Heart left ventricle (tissue), 16 donors: ENCODE measurements around the gene EFHD2. TPM values are rescaled to one million over a fixed set of nuclear protein-coding genes. Genes with fewer than 3 reads are reported as not detected.
A peak's percentile ranks its signal among the peaks of the same experiment; 100 is the strongest.

Experiments used
- ATAC-seq, 4 donors: fragments of 200-7000 bp; cut with Tn5 transposase; one replicate each; pipeline ENCODE4 v1.9.1; 2020 to 2022; ENCODE audit warnings: moderate library complexity in 4 of 4, mild to moderate bottlenecking in 3 of 4, moderate number of reproducible peaks in 1 of 4
- DNase-seq, 5 donors: peaks; one replicate each; pipeline ENCODE4 v3.0.0-alpha.2; 2020
- H3K27ac ChIP-seq, 12 donors: fragments of 200-600 bp; sonication (generic) in 4 of 12; one replicate each; pipeline versions ENCODE4 v1.5.0 to v1.8.0; 2016 to 2022; ENCODE audit warnings: mild to moderate bottlenecking in 2 of 12
- H3K27me3 ChIP-seq, 9 donors: fragments of 200-600 bp; sonication (generic) in 2 of 9; one replicate each; pipeline versions ENCODE4 v1.5.1 to v1.8.0; 2016 to 2022; ENCODE audit warnings: mild to moderate bottlenecking in 3 of 9
- H3K36me3 ChIP-seq, 9 donors: fragments of 200-600 bp; sonication (generic) in 2 of 9; one replicate each; pipeline versions ENCODE4 v1.5.0 to v1.8.0; 2018 to 2022; ENCODE audit warnings: mild to moderate bottlenecking in 2 of 9
- H3K4me1 ChIP-seq, 12 donors: fragments of 200-600 bp; sonication (generic) in 4 of 12; one replicate each; pipeline versions ENCODE4 v1.5.0 to v1.8.0; 2016 to 2022; ENCODE audit warnings: mild to moderate bottlenecking in 3 of 12
- H3K4me3 ChIP-seq, 12 donors: fragments of 200-600 bp; sonication (generic) in 4 of 12; one replicate each; pipeline versions ENCODE4 v1.5.0 to v1.8.0; 2017 to 2022; ENCODE audit warnings: mild to moderate bottlenecking in 9 of 12, moderate library complexity in 4 of 12
- H3K9me3 ChIP-seq, 12 donors: fragments of 200-600 bp; sonication (generic) in 4 of 12; one replicate each; pipeline versions ENCODE4 v1.5.0 to v1.8.0; 2016 to 2022; ENCODE audit warnings: mild to moderate bottlenecking in 1 of 12
- CTCF ChIP-seq, 12 donors: fragments of 200-600 bp; sonication (generic) in 4 of 12; IDR thresholded peaks; one replicate each; pipeline versions ENCODE4 v1.5.0 to v1.8.0; 2018 to 2022; ENCODE audit warnings: antibody characterized with exemption in 12 of 12, mild to moderate bottlenecking in 5 of 12
- POLR2A ChIP-seq, 2 donors: fragments of 450-650 bp; IDR thresholded peaks; one replicate each; pipeline ENCODE4 v1.6.1; 2017; ENCODE audit warnings: antibody characterized with exemption in 2 of 2, mild to moderate bottlenecking in 2 of 2, moderate library complexity in 2 of 2
- WGBS, 4 donors: extraction: QIAGEN DNeasy Blood & Tissue Kit in 2 of 4; methylation state at CpG; one replicate each; pipeline versions ENCODE4 v1.1.5 to v1.1.7; 2013 to 2018; 5-methylcytosine and 5-hydroxymethylcytosine counted together
- intact Hi-C, 10 donors: fragments of 100-400 bp; cut with DNase I; formaldehyde crosslinking; loops; one replicate each; pipeline versions ENCODE4 v1.11.1 to v1.14.2; 2022
- polyA plus RNA-seq, 2 donors: library from polyadenylated mRNA; stranded (reverse); fragments of 200-250 nt; gene quantifications; one replicate each; pipeline ENCODE4 v1.2.3, GENCODE V29; 2013
- total RNA-seq, 9 donors: library from RNA; depleted of rRNA in 2 of 9; stranded (reverse); fragments of >200 nt in 2 of 9; fragmentation: NEBNext Ultra II Directional in 3 of 9; extraction: Animal tissue kit (Norgen Biotek cat#: 25700) in 3 of 9; gene quantifications; one replicate each; pipeline versions ENCODE4 v1.1.0 to v1.2.4, GENCODE V29; 2016 to 2023
- donor health status: ischemic (EF 13 %, LVEDD 7.1; RV severe dilation, severe dysfunction).
- donor health status: healthy with polysubstance abuse.
- donor health status: DM: no; HTN: yes; CAD: no.
- donor health status: DM: no; HTN: no; CAD: no.
- donor health status: ischemic (EF 25% LVEDD 6.9; RV normal size, moderate dysfunction).
- donor health status: ischemic (EF 25% LVEDD 5.7; RV mildly dilated, moderate dysfunction).
- donor health status: healthy.
- donor health status: DM: yes; HTN: yes; CAD: no.
- donor health status: ischemic (EF 35%, LVEDD 5.7; RV mildly dilated, moderate dysfunction).
- donor health status: nonischemic (EF 11% LVEDD 7.7; RV severe dilation, severe dysfunction).
- donor health status: DM: yes; HTN: yes; CAD: no.
- donor health status: PGD.
- donor health status: ischemic (EF 29% LVEDD 5.4; RV normal size, mild dysfunction).
- donor health status: nonischemic (EF 23%, LVEDD 6.1; RV moderate dilation, normal function).

EFHD2 gene
- total and polyA plus RNA-seq, 11 donors, result 11.2 to 52.2 (median 15.8) TPM

GRCh38 chr1:15428815-15429435 is 19.2 kb downstream of the EFHD2 start:
- intact Hi-C loops, result loop anchor here in 3 of 10 donors (5.0 to 10.0 kb wide), 3 partner anchors 274 to 284 kb away; partner anchors contain the start of gene TMEM51 (in 2 of the 3)
- no peak for DNase-seq

GRCh38 chr1:15429701-15430149 is 20.0 kb downstream of the EFHD2 start:
- Histone ChIP-seq H3K9me3 (no peaks in the 10 kb centered on the region), H3K27me3 (no peaks in the 10 kb centered on the region), H3K4me1 (peaks cover 0 to 26% (median 11%) of the 10 kb centered on the region in 12 donors), H3K27ac (no peak overlapping the region), H3K36me3 (peaks cover 0 to 56% (median 7%) of the 10 kb centered on the region in 9 donors), H3K4me3 (no peak overlapping the region)
- WGBS, 4 donors, result 89 to 98% (median 91%) methylated on average over 19 of the region's 19 CpGs
- TF ChIP-seq CTCF (IDR thresholded peaks at IDR 0.05), result no peak
- no peak for TF ChIP-seq POLR2A (IDR thresholded peaks at IDR 0.05)
- intact Hi-C loops, result loop anchor here in 6 of 10 donors (2.0 to 10.0 kb wide), 7 partner anchors 105 to 305 kb away; partner anchors contain the start of gene TMEM51 (in 4 of the 6)
- ATAC-seq (no peak), DNase-seq (no peak)

More at GRCh38 chr1:15428815-15429435, 19.2 kb downstream of the EFHD2 start:
- Histone ChIP-seq H3K4me1 (peaks cover 0 to 33% (median 11%) of the 10 kb centered on the region in 12 donors), H3K27me3 (no peaks in the 10 kb centered on the region), H3K9me3 (no peaks in the 10 kb centered on the region), H3K27ac (no peak overlapping the region), H3K4me3 (no peak overlapping the region), H3K36me3 (peaks cover 0 to 62% (median 7%) of the 10 kb centered on the region in 9 donors)
- TF ChIP-seq POLR2A (IDR thresholded peaks at IDR 0.05) (no peak), CTCF (IDR thresholded peaks at IDR 0.05) (no peak)
- no peak for ATAC-seq
- WGBS, 4 donors, result 86 to 91% (median 90%) methylated on average over 15 to 18 of the region's 18 CpGs

GRCh38 chr1:15430787-15431570 is 21.3 kb downstream of the EFHD2 start:
- H3K4me3 ChIP-seq, result no peak overlapping the region
- DNase-seq (peak in 4 of 5 donors; percentile 67 to 82 (median 68)), ATAC-seq (peak; percentile 22 to 77 (median 58))
- peaks cover 0 to 47% (median 3%) of the 10 kb centered on the region in 9 donors for H3K36me3 ChIP-seq
- H3K27me3 ChIP-seq, result no peaks in the 10 kb centered on the region
- no peaks in the 10 kb centered on the region for H3K9me3 ChIP-seq
- H3K27ac ChIP-seq, result no peak overlapping the region
- 60 to 91% (median 62%) methylated on average over 11 to 19 of the region's 19 CpGs for WGBS, 4 donors
- no peak for TF ChIP-seq POLR2A (IDR thresholded peaks at IDR 0.05)
- TF ChIP-seq CTCF (IDR thresholded peaks at IDR 0.05), result peak; percentile 86 to 98 (median 96)
- intact Hi-C loops, result loop anchor here in 8 of 10 donors (1.0 to 10.0 kb wide), 8 partner anchors 103 to 306 kb away; partner anchors contain the start of gene TMEM51 (in 2 of the 8)
- peaks cover 0 to 25% (median 11%) of the 10 kb centered on the region in 12 donors for H3K4me1 ChIP-seq

GRCh38 chr1:15431571-15431948 is 21.9 kb downstream of the EFHD2 start:
- intact Hi-C loops, result loop anchor here in 8 of 10 donors (1.0 to 10.0 kb wide), 8 partner anchors 103 to 307 kb away; partner anchors contain the start of gene TMEM51 (in 2 of the 8)
- TF ChIP-seq POLR2A (IDR thresholded peaks at IDR 0.05) (no peak), CTCF (IDR thresholded peaks at IDR 0.05) (no peak)
- DNase-seq (no peak), ATAC-seq (no peak)
- peaks cover 0 to 20% (median 11%) of the 10 kb centered on the region in 12 donors for H3K4me1 ChIP-seq
- no peak overlapping the region for H3K27ac ChIP-seq
- H3K27me3 ChIP-seq, result no peaks in the 10 kb centered on the region
- peaks cover 0 to 41% (median 3%) of the 10 kb centered on the region in 9 donors for H3K36me3 ChIP-seq
- no peak overlapping the region for H3K4me3 ChIP-seq
- WGBS, 4 donors, result 76 to 90% (median 80%) methylated on average over 4 of the region's 4 CpGs
- no peaks in the 10 kb centered on the region for H3K9me3 ChIP-seq
